PC-9 (cell line): ENCODE measurements around the gene COL24A1.

Experiments used
- EZH2 ChIP-seq: fragments of 200-600 bp; sonication (generic); IDR thresholded peaks from 2 replicates; pipeline ENCODE4 v1.8.0; 2017; ENCODE audit warnings: antibody characterized with exemption, low read depth
- TF ChIP-seq, protein P1 (sequence below): fragments of 200-600 bp; sonication (generic); conservative IDR thresholded peaks from 2 replicates; pipeline ENCODE4 v1.6.1; 2017; ENCODE audit warnings: mixed run types, antibody characterized with exemption, mild to moderate bottlenecking, moderate library complexity

DNA sequence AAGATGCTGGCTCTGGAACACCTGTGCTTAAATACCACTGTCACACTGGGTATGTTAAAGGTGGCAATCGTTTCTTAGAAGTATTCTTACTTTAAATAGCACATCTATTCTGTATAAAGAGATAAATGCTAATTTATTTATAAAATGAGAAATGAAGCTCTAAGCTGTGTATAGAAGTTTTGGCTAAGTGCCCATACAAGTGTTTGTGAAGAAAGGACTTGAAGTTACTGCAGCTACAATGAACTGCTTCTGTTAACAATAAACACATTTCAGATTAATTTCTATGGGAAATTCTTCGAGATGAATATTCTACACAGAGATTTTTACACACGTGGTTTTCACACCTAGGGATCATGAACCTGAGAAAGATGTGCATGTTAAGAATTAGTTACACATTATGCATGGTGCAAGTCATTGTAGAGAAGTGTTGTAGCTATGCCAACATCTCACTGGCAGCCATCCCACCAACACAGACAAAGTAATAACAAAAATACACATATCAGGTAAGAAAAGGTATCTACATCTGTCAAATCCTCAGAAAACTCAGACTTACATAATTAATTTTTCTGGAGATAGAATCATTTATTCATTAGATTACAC is 16.2 kb downstream of the COL24A1 start:
- TF ChIP-seq, protein P1, sequence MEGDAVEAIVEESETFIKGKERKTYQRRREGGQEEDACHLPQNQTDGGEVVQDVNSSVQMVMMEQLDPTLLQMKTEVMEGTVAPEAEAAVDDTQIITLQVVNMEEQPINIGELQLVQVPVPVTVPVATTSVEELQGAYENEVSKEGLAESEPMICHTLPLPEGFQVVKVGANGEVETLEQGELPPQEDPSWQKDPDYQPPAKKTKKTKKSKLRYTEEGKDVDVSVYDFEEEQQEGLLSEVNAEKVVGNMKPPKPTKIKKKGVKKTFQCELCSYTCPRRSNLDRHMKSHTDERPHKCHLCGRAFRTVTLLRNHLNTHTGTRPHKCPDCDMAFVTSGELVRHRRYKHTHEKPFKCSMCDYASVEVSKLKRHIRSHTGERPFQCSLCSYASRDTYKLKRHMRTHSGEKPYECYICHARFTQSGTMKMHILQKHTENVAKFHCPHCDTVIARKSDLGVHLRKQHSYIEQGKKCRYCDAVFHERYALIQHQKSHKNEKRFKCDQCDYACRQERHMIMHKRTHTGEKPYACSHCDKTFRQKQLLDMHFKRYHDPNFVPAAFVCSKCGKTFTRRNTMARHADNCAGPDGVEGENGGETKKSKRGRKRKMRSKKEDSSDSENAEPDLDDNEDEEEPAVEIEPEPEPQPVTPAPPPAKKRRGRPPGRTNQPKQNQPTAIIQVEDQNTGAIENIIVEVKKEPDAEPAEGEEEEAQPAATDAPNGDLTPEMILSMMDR: no peak
- TF ChIP-seq EZH2: no peak
